ENCODE data around the gene DDX10. TPM values are rescaled to one million over a fixed set of nuclear protein-coding genes. Genes with fewer than 3 reads are reported as not detected.

The DDX10 gene
- polyA plus RNA-seq, result 31.9 and 56.7 TPM in 2 replicates

GRCh38 chr11:108664730-108665525 lies at the start of gene DDX10:
Gene DDX10 (plus strand): TSS chr11:108665069. CDS start chr11:108665154, 85 bp downstream.

Other genes starting within 250 kb of the DDX10 start
- gene C11orf65, start 197.5 kb upstream of the DDX10 start, polyA plus RNA-seq, result 1.8 and 2.8 TPM in 2 replicates
- 0.34 TPM in 1 of 2 replicates, not detected in the other for gene POGLUT3, start 166.7 kb upstream of the DDX10 start, polyA plus RNA-seq
- 4.5 and 6.3 TPM in 2 replicates for gene EXPH5, start 71.3 kb upstream of the DDX10 start, polyA plus RNA-seq